Caco-2 (cell line): Measurements from ENCODE around the gene TIFAB. TPM values are rescaled to one million over a fixed set of nuclear protein-coding genes. Genes with fewer than 3 reads are reported as not detected.

ENCODE experiments used
- BruUV-seq: library from RNA; stranded (reverse); fragments of 400-500 nt; replicated peaks from 2 replicates; lab custom pipeline; 2021; lab: Mats Ljungman, UMichigan
- CTCF ChIA-PET: fragments of 300-600 bp; sonication (Branson Sonifier 250); formaldehyde crosslinking; loops from one replicate; lab custom pipeline; 2022; ENCODE audit warnings: antibody characterized with exemption; lab: Charles Lee
- POLR2A ChIA-PET: fragments of 300-600 bp; sonication (Branson Sonifier 250); formaldehyde crosslinking; loops from one replicate; lab custom pipeline; 2022; ENCODE audit warnings: antibody characterized with exemption; lab: Charles Lee
- DNase-seq, 2 experiments: peaks; one replicate each; pipeline versions ENCODE4 v3.0.0 to v3.0.0-alpha.2; 2020 to 2022
- H3K27me3 ChIP-seq: replicated peaks from 2 replicates; pipeline ENCODE4 v1.6.0; 2011; ENCODE audit warnings: low read length; ENCODE audit not compliant: control insufficient read depth, insufficient read depth
- H3K36me3 ChIP-seq: 2 replicates; pipeline ENCODE4 v1.5.1; 2011; ENCODE audit warnings: low read length; ENCODE audit not compliant: control insufficient read depth, insufficient read depth
- H3K4me1 ChIP-seq: fragments of 250-450 bp; sonication (Bioruptor Pico); 2 replicates; pipeline ENCODE4 v1.5.1; 2020; ENCODE audit warnings: mild to moderate bottlenecking
- H3K4me3 ChIP-seq: 2 replicates; pipeline ENCODE4 v1.5.1; 2011; ENCODE audit warnings: low read depth, mild to moderate bottlenecking, control low read depth, low read length
- H3K9me3 ChIP-seq: fragments of 250-450 bp; sonication (Bioruptor Pico); 2 replicates; pipeline ENCODE4 v1.5.1; 2020; ENCODE audit warnings: mild to moderate bottlenecking, moderate library complexity
- H3K27ac Mint-ChIP-seq: one replicate; pipeline ENCODE4 v1.8.0; 2022; ENCODE audit warnings: mixed read lengths; ENCODE audit not compliant: unreplicated experiment
- H3K27me3 Mint-ChIP-seq: one replicate; pipeline ENCODE4 v1.8.0; 2022; ENCODE audit warnings: mixed read lengths; ENCODE audit not compliant: insufficient read depth, unreplicated experiment
- H3K36me3 Mint-ChIP-seq: one replicate; pipeline ENCODE4 v1.8.0; 2022; ENCODE audit warnings: mild to moderate bottlenecking, mixed read lengths; ENCODE audit not compliant: insufficient read depth, unreplicated experiment
- H3K4me1 Mint-ChIP-seq: one replicate; pipeline ENCODE4 v1.8.0; 2022; ENCODE audit warnings: low read depth, mixed read lengths; ENCODE audit not compliant: unreplicated experiment
- H3K4me3 Mint-ChIP-seq: one replicate; pipeline ENCODE4 v1.8.0; 2022; ENCODE audit warnings: mild to moderate bottlenecking, moderate library complexity, mixed read lengths; ENCODE audit not compliant: unreplicated experiment
- H3K9me3 Mint-ChIP-seq: one replicate; pipeline ENCODE4 v1.8.0; 2022; ENCODE audit warnings: mixed read lengths; ENCODE audit not compliant: unreplicated experiment
- intact Hi-C: fragments of 100-400 bp; cut with micrococcal nuclease; formaldehyde crosslinking; loops from one replicate; pipeline ENCODE4 v1.10.0; 2022; ENCODE audit not compliant: unreplicated experiment
- total RNA-seq: library from RNA; stranded (reverse); gene quantifications from 2 replicates; pipeline ENCODE4 v1.2.3, GENCODE V29; 2022
- TF ChIP-seq, protein P1 (sequence below), 2 experiments: fragments of 200-600 bp in 1 of 2; IDR thresholded peaks; 1 replicate in 1 of 2; 2 replicates in 1 of 2; pipeline versions ENCODE4 v1.5.1 to v1.8.0; 2011 to 2022; ENCODE audit warnings: antibody characterized with exemption in 1 of 2, control low read depth in 1 of 2, inconsistent platforms in 1 of 2, low read depth in 1 of 2, low read length in 1 of 2, mild to moderate bottlenecking in 1 of 2, moderate library complexity in 1 of 2; ENCODE audit not compliant: insufficient read depth in 1 of 2, severe bottlenecking in 1 of 2, unreplicated experiment in 1 of 2

The TIFAB gene
- total RNA-seq, 1 experiment from 2014 or later = not detected

DNA sequence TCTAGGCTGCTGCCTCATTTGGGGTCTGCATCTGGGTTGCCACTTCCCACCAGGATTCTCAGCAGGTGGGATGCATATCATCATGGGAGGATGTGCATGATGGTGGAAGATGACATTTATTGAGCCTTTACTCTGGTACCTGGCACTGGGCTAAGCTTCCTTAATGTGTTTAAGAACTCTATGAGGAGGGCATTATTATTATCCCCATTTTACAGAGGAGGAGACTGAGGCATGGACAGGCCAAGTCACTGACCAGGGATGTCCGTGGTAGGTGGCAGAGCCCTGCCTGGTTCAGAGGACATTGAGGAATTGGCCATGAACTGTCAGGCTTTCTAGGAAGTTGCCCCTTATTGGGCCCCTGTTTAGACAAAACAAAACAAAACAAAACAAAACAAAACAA lies 31.1 kb upstream of the TIFAB start:
- no peak for DNase-seq
- ChIA-PET POLR2A (no interaction called here), CTCF (no interaction called here)
- Histone ChIP-seq H3K4me1 (peaks cover 3% of the 10 kb centered on the region; the same call in 1 of the 2 replicates), H3K4me3 (no peak overlapping the region), H3K27me3 (no peaks in the 10 kb centered on the region), H3K36me3 (no peaks in the 10 kb centered on the region), H3K9me3 (no peaks in the 10 kb centered on the region)
- TF ChIP-seq, protein P1, sequence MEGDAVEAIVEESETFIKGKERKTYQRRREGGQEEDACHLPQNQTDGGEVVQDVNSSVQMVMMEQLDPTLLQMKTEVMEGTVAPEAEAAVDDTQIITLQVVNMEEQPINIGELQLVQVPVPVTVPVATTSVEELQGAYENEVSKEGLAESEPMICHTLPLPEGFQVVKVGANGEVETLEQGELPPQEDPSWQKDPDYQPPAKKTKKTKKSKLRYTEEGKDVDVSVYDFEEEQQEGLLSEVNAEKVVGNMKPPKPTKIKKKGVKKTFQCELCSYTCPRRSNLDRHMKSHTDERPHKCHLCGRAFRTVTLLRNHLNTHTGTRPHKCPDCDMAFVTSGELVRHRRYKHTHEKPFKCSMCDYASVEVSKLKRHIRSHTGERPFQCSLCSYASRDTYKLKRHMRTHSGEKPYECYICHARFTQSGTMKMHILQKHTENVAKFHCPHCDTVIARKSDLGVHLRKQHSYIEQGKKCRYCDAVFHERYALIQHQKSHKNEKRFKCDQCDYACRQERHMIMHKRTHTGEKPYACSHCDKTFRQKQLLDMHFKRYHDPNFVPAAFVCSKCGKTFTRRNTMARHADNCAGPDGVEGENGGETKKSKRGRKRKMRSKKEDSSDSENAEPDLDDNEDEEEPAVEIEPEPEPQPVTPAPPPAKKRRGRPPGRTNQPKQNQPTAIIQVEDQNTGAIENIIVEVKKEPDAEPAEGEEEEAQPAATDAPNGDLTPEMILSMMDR (IDR thresholded peaks at IDR 0.05; ENCODE audit: insufficient read depth in 1 of 2, low read depth in 1 of 2, low read length in 1 of 2, severe bottlenecking in 1 of 2, unreplicated experiment in 1 of 2) = no peak
- no peak overlapping the region for H3K4me3 Mint-ChIP-seq
- H3K4me1 Mint-ChIP-seq = peaks cover 12% of the 10 kb centered on the region
- H3K9me3 Mint-ChIP-seq = no peaks in the 10 kb centered on the region
- no peaks in the 10 kb centered on the region for H3K36me3 Mint-ChIP-seq
- no peaks in the 10 kb centered on the region for H3K27me3 Mint-ChIP-seq
- intact Hi-C loops = no loop called here
- BruUV-seq = no TSS peak
- H3K27ac Mint-ChIP-seq = no peak overlapping the region

DNA sequence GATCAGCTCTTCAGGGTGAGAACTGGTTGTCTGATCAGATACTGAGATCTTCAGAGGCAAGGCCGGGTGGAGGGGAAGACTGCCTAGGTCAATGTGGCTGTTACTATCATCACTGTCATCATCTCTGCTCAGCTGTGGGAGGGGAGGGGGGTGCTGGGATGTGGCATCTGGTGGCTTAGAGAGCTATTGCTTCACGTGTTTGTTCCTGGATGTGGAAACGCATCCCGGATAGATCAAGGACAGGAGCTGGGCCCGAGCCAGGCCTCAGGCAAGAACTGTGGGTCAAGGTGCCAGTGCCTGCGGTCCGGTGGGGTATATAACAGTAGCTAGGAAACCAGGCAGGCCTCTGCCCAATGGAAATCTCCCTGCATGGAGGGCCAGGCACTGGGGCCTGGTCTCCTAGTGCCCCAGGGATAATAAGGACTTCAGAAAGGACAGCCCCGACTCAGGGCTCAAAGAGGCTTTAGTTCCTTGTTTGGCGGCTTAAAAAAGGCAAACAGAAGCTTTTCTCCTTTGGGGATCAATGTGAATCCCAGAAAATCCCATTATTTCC lies 30.3 kb upstream of the TIFAB start:
- DNase-seq = no peak
- POLR2A ChIA-PET = no interaction called here

DNA sequence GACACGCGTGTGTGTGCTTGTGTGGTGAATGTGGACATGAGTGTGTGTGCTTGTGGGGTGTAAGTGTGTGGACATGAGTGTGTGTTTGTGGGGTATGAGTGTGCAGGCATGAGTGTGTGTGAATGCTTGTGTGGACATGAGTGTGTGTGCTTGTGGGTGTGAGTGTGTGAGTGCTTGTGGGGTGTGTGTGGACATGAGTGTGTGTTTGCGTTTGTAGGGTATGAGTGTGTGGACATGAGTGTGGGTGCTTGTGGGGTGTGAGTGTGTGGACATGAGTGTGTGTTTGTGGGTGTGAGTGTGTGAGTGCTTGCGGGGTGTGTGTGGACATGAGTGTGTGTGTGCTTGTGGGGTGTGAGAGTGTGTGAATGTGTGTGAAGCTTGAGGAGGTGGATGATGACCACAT lies 29.8 kb upstream of the TIFAB start:
- ChIA-PET CTCF (interaction anchor here (1.2 kb wide), 1 partner anchor 16 kb away, joined by 5 read pairs; no protein-coding TSS in a partner anchor), POLR2A (no interaction called here)
- BruUV-seq = no TSS peak

More for the DNA sequence above, 30.3 kb upstream of the TIFAB start:
- Mint-ChIP-seq H3K9me3 (no peaks in the 10 kb centered on the region), H3K4me3 (no peak overlapping the region), H3K36me3 (no peaks in the 10 kb centered on the region), H3K27me3 (no peaks in the 10 kb centered on the region), H3K4me1 (peaks cover 4% of the 10 kb centered on the region), H3K27ac (no peak overlapping the region)
- BruUV-seq = no TSS peak
- Histone ChIP-seq H3K27me3 (no peaks in the 10 kb centered on the region), H3K9me3 (no peaks in the 10 kb centered on the region), H3K36me3 (no peaks in the 10 kb centered on the region), H3K4me3 (no peak overlapping the region), H3K4me1 (no peaks in the 10 kb centered on the region)
- intact Hi-C loops = no loop called here
- CTCF ChIA-PET = interaction anchor here (0.8 to 1.2 kb wide), 2 partner anchors 16 to 20 kb away, joined by 5 read pairs; no protein-coding TSS in a partner anchor
- TF ChIP-seq, protein P1 (IDR thresholded peaks at IDR 0.05; ENCODE audit: insufficient read depth in 1 of 2, low read depth in 1 of 2, low read length in 1 of 2, severe bottlenecking in 1 of 2, unreplicated experiment in 1 of 2) = no peak

More for the DNA sequence above, 29.8 kb upstream of the TIFAB start:
- no peak overlapping the region for H3K4me3 Mint-ChIP-seq
- Histone ChIP-seq H3K4me1 (no peaks in the 10 kb centered on the region), H3K36me3 (no peaks in the 10 kb centered on the region), H3K27me3 (no peaks in the 10 kb centered on the region), H3K9me3 (no peaks in the 10 kb centered on the region), H3K4me3 (no peak overlapping the region)
- no peak for DNase-seq
- no peaks in the 10 kb centered on the region for H3K4me1 Mint-ChIP-seq
- H3K27me3 Mint-ChIP-seq = peaks cover 2% of the 10 kb centered on the region
- intact Hi-C loops = no loop called here
- H3K27ac Mint-ChIP-seq = no peak overlapping the region
- TF ChIP-seq, protein P1 (IDR thresholded peaks at IDR 0.05; ENCODE audit: insufficient read depth in 1 of 2, low read depth in 1 of 2, low read length in 1 of 2, severe bottlenecking in 1 of 2, unreplicated experiment in 1 of 2) = no peak
- H3K9me3 Mint-ChIP-seq = no peaks in the 10 kb centered on the region
- no peaks in the 10 kb centered on the region for H3K36me3 Mint-ChIP-seq
